ENCODE measurements around the gene CCDC88B.
A peak's percentile ranks its signal among the peaks of the same experiment; 100 is the strongest.

The CCDC88B gene

GRCh38 chr11:64304032-64304315, 36.0 kb upstream of the CCDC88B start:
- TF ChIP-seq CREB1 (IDR thresholded peaks at IDR 0.05; ENCODE audit: low read depth) (no peak), RAD21 (IDR thresholded peaks at IDR 0.05; ENCODE audit: low read depth) (no peak), TAF1 (IDR thresholded peaks at IDR 0.05; ENCODE audit: low read depth) (no peak), NFIC (IDR thresholded peaks at IDR 0.05) (no peak), EGR1 (IDR thresholded peaks at IDR 0.05) (no peak), EP300 (IDR thresholded peaks at IDR 0.05; ENCODE audit: borderline replicate concordance) (no peak), FOXM1 (IDR thresholded peaks at IDR 0.05; ENCODE audit: borderline replicate concordance, low read depth) (no peak), TCF12 (IDR thresholded peaks at IDR 0.05; ENCODE audit: low read depth) (no peak), MAX (IDR thresholded peaks at IDR 0.05) (no peak), YY1 (IDR thresholded peaks at IDR 0.05; ENCODE audit: low read depth) (no peak), USF1 (IDR thresholded peaks at IDR 0.05) (no peak), TEAD4 (IDR thresholded peaks at IDR 0.05) (no peak), ZBTB7A (IDR thresholded peaks at IDR 0.05; ENCODE audit: low read depth) (no peak), REST (IDR thresholded peaks at IDR 0.05; ENCODE audit: low read depth) (no peak)

- TF ChIP-seq TAF1 (IDR thresholded peaks at IDR 0.05; ENCODE audit: low read depth) (no peak), REST (IDR thresholded peaks at IDR 0.05; ENCODE audit: low read depth) (no peak), USF1 (IDR thresholded peaks at IDR 0.05) (peak; percentile 70), CEBPB (IDR thresholded peaks at IDR 0.05) (no peak), FOXM1 (IDR thresholded peaks at IDR 0.05; ENCODE audit: borderline replicate concordance, low read depth) (no peak), ZBTB7A (IDR thresholded peaks at IDR 0.05; ENCODE audit: low read depth) (no peak), TCF12 (IDR thresholded peaks at IDR 0.05; ENCODE audit: low read depth) (peak; percentile 47; the same call in 1 of the 2 replicates), NFIC (IDR thresholded peaks at IDR 0.05) (no peak), EP300 (IDR thresholded peaks at IDR 0.05; ENCODE audit: borderline replicate concordance) (no peak; the same call in 1 of the 2 replicates), MAX (IDR thresholded peaks at IDR 0.05) (peak; percentile 85), YY1 (IDR thresholded peaks at IDR 0.05; ENCODE audit: low read depth) (0 out of 2 replicates have a peak, but pooled peaks have one; percentile 4), EGR1 (IDR thresholded peaks at IDR 0.05) (no peak), RAD21 (IDR thresholded peaks at IDR 0.05; ENCODE audit: low read depth) (peak; percentile 49; the same call in 1 of the 2 replicates), CREB1 (IDR thresholded peaks at IDR 0.05; ENCODE audit: low read depth) (no peak), TEAD4 (IDR thresholded peaks at IDR 0.05) (no peak)
Observed at GRCh38 chr11:64304316-64305072, 35.5 kb upstream of the CCDC88B start.

- TF ChIP-seq ZBTB7A (IDR thresholded peaks at IDR 0.05; ENCODE audit: low read depth) (peak; percentile 79; the same call in 1 of the 2 replicates), TAF1 (IDR thresholded peaks at IDR 0.05; ENCODE audit: low read depth) (no peak), CEBPB (IDR thresholded peaks at IDR 0.05) (peak; percentile 66)
Observed at GRCh38 chr11:64305075-64305690, 34.8 kb upstream of the CCDC88B start, which contains the start of gene ESRRA. TSS of gene ESRRA (plus strand) at chr11:64305524. CDS start at chr11:64307180, 1,656 bp downstream.

- peak; percentile 36; the same call in 1 of the 2 replicates for TF ChIP-seq EGR1 (IDR thresholded peaks at IDR 0.05)
- no peak for TF ChIP-seq FOXM1 (IDR thresholded peaks at IDR 0.05; ENCODE audit: borderline replicate concordance, low read depth)
- peak; percentile 89 for TF ChIP-seq MAX (IDR thresholded peaks at IDR 0.05)
- peak; percentile 37; the same call in 1 of the 2 replicates for TF ChIP-seq TEAD4 (IDR thresholded peaks at IDR 0.05)
- peak; percentile 32; the same call in 1 of the 2 replicates for TF ChIP-seq EP300 (IDR thresholded peaks at IDR 0.05; ENCODE audit: borderline replicate concordance)
- TF ChIP-seq YY1 (IDR thresholded peaks at IDR 0.05; ENCODE audit: low read depth): no peak
- no peak for TF ChIP-seq CEBPB (IDR thresholded peaks at IDR 0.05)
- TF ChIP-seq TCF12 (IDR thresholded peaks at IDR 0.05; ENCODE audit: low read depth): 0 out of 2 replicates have a peak, but pooled peaks have one; percentile 37
- TF ChIP-seq USF1 (IDR thresholded peaks at IDR 0.05): peak; percentile 1; the same call in 1 of the 2 replicates
- no peak for TF ChIP-seq CREB1 (IDR thresholded peaks at IDR 0.05; ENCODE audit: low read depth)
- no peak for TF ChIP-seq NFIC (IDR thresholded peaks at IDR 0.05)
- peak; percentile 87 for TF ChIP-seq ZBTB7A (IDR thresholded peaks at IDR 0.05; ENCODE audit: low read depth)
- no peak for TF ChIP-seq RAD21 (IDR thresholded peaks at IDR 0.05; ENCODE audit: low read depth)
- peak; percentile 52; the same call in 1 of the 2 replicates for TF ChIP-seq TAF1 (IDR thresholded peaks at IDR 0.05; ENCODE audit: low read depth)
- no peak for TF ChIP-seq REST (IDR thresholded peaks at IDR 0.05; ENCODE audit: low read depth)
Observed at GRCh38 chr11:64305691-64306562, 34.1 kb upstream of the CCDC88B start.

All from Ishikawa (cell line).